CD14-positive monocyte (primary cell): Measurements from ENCODE around the gene ME2. TPM values are rescaled to one million over a fixed set of nuclear protein-coding genes. Genes with fewer than 3 reads are reported as not detected.

Source experiments
- DNase-seq, 3 donors: peaks; one replicate each; pipeline ENCODE4 v3.0.0-alpha.2; 2011 to 2022
- H2AFZ ChIP-seq: 2 replicates; pipeline ENCODE4 v1.6.0; 2012; ENCODE audit warnings: mild to moderate bottlenecking, low read depth, low read length, inconsistent platforms; ENCODE audit not compliant: insufficient read depth, poor library complexity, severe bottlenecking
- H3K27ac ChIP-seq, 2 donors: 1 replicate in 1 of 2; 2 replicates in 1 of 2; pipeline ENCODE4 v1.5.1; 2012 to 2013; ENCODE audit warnings: low read length in 2 of 2, control low read depth in 1 of 2, inconsistent platforms in 1 of 2, low read depth in 1 of 2, mild to moderate bottlenecking in 1 of 2
- H3K27me3 ChIP-seq, 2 donors: one replicate each; pipeline versions ENCODE4 v1.6.0 to v1.6.1; 2011 to 2013; ENCODE audit warnings: low read length in 2 of 2; ENCODE audit not compliant: control insufficient read depth in 2 of 2, insufficient read depth in 2 of 2
- H3K36me3 ChIP-seq, 2 donors: replicated peaks in 1 of 2; 1 replicate in 1 of 2; 2 replicates in 1 of 2; pipeline versions ENCODE4 v1.5.1 to v1.6.1; 2012 to 2013; ENCODE audit warnings: low read length in 2 of 2, control low read depth in 1 of 2, inconsistent platforms in 1 of 2, mild to moderate bottlenecking in 1 of 2; ENCODE audit not compliant: insufficient read depth in 2 of 2, control insufficient read depth in 1 of 2
- H3K4me1 ChIP-seq, 2 donors: 1 replicate in 1 of 2; 2 replicates in 1 of 2; pipeline versions ENCODE4 v1.5.1 to v1.6.1; 2012 to 2013; ENCODE audit warnings: low read length in 2 of 2, control low read depth in 1 of 2, inconsistent platforms in 1 of 2, mild to moderate bottlenecking in 1 of 2, moderate library complexity in 1 of 2; ENCODE audit not compliant: insufficient read depth in 2 of 2, control insufficient read depth in 1 of 2
- H3K4me2 ChIP-seq: replicated peaks from 2 replicates; pipeline ENCODE3; 2012; ENCODE audit warnings: low read length, moderate library complexity, mild to moderate bottlenecking; ENCODE audit not compliant: poor library complexity, severe bottlenecking; ENCODE audit errors: extremely low read depth
- H3K4me3 ChIP-seq, 3 experiments: fragments of 200-600 bp in 1 of 3; sonication (generic) in 1 of 3; replicated peaks in 1 of 3; 1 replicate in 2 of 3; 2 replicates in 1 of 3; pipeline ENCODE4 v1.5.1; 2011 to 2013; ENCODE audit warnings: low read length in 3 of 3, mild to moderate bottlenecking in 3 of 3, control low read depth in 2 of 3, low read depth in 2 of 3, inconsistent platforms in 1 of 3, moderate library complexity in 1 of 3
- H3K79me2 ChIP-seq: 2 replicates; pipeline ENCODE4 v1.6.0; 2012; ENCODE audit warnings: mild to moderate bottlenecking, control low read depth, inconsistent platforms, low read length, moderate library complexity; ENCODE audit not compliant: insufficient read depth
- H3K9ac ChIP-seq: 2 replicates; pipeline ENCODE4 v1.6.0; 2017; ENCODE audit warnings: low read length, mild to moderate bottlenecking; ENCODE audit not compliant: insufficient read depth, poor library complexity, severe bottlenecking
- H3K9me3 ChIP-seq, 2 donors: replicated peaks in 1 of 2; 1 replicate in 1 of 2; 2 replicates in 1 of 2; pipeline versions ENCODE4 v1.5.1 to v1.6.1; 2012 to 2013; ENCODE audit warnings: low read length in 2 of 2, control low read depth in 1 of 2; ENCODE audit not compliant: control insufficient read depth in 1 of 2, insufficient read depth in 1 of 2
- H4K20me1 ChIP-seq: 2 replicates; pipeline ENCODE4 v1.6.0; 2012; ENCODE audit warnings: mild to moderate bottlenecking, low read length, control low read depth, moderate library complexity; ENCODE audit not compliant: insufficient read depth
- H3K27ac Mint-ChIP-seq, 7 donors: one replicate each; pipeline ENCODE4 v1.8.0; 2020; ENCODE audit warnings: mild to moderate bottlenecking in 7 of 7, mixed read lengths in 7 of 7, moderate library complexity in 6 of 7, inconsistent platforms in 2 of 7
- H3K27me3 Mint-ChIP-seq, 3 donors: one replicate each; pipeline ENCODE4 v1.8.0; 2021 to 2022; ENCODE audit warnings: low read depth in 3 of 3, mild to moderate bottlenecking in 3 of 3, mixed read lengths in 3 of 3, moderate library complexity in 3 of 3, inconsistent platforms in 1 of 3
- H3K36me3 Mint-ChIP-seq, 2 donors: one replicate each; pipeline ENCODE4 v1.8.0; 2020; ENCODE audit warnings: mixed read lengths in 2 of 2, inconsistent platforms in 1 of 2, mild to moderate bottlenecking in 1 of 2
- H3K4me1 Mint-ChIP-seq: one replicate; pipeline ENCODE4 v1.8.0; 2020; ENCODE audit warnings: mild to moderate bottlenecking, mixed read lengths
- H3K4me3 Mint-ChIP-seq, 2 donors: one replicate each; pipeline ENCODE4 v1.8.0; 2020; ENCODE audit warnings: mild to moderate bottlenecking in 2 of 2, mixed read lengths in 2 of 2, moderate library complexity in 1 of 2
- H3K9me3 Mint-ChIP-seq, 7 donors: one replicate each; pipeline ENCODE4 v1.8.0; 2020 to 2022; ENCODE audit warnings: mixed read lengths in 7 of 7, mild to moderate bottlenecking in 6 of 7, moderate library complexity in 6 of 7, inconsistent platforms in 2 of 7
- CTCF ChIP-seq: fragments of 200-600 bp; IDR thresholded peaks from one replicate; pipeline ENCODE4 v1.8.0; 2022; ENCODE audit warnings: antibody characterized with exemption, mild to moderate bottlenecking
- whole genome bisulfite sequencing: methylation state at CpG from one replicate; pipeline ENCODE4 v1.1.5; 2013; ENCODE audit warnings: missing lambda C conversion rate; ENCODE audit not compliant: insufficient coverage; 5-methylcytosine and 5-hydroxymethylcytosine counted together
- intact Hi-C, 2 donors: fragments of 100-400 bp; cut with micrococcal nuclease; formaldehyde crosslinking; loops; one replicate each; pipeline versions ENCODE4 v1.15.0 to v1.15.1; 2023
- polyA plus RNA-seq, 3 donors: library from polyadenylated mRNA; depleted of rRNA in 1 of 3; unstranded in 2 of 3; stranded (reverse) in 1 of 3; fragments of 300-500 nt in 2 of 3; fragments of >200 nt in 1 of 3; fragmentation: Illumina TruSeq in 2 of 3; gene quantifications; 1 replicate in 2 of 3; 2 replicates in 1 of 3; pipeline ENCODE4 v1.2.3, GENCODE V29; 2012 to 2021

The ME2 gene
- polyA plus RNA-seq, 3 donors: 48.7 to 93.8 (median 71.7) TPM

GRCh38 chr18:50836521-50836957, 42.4 kb upstream of the ME2 start:
- H3K27me3 ChIP-seq: no peaks in the 10 kb centered on the region
- H3K9ac ChIP-seq: no peak overlapping the region
- H4K20me1 ChIP-seq: no peaks in the 10 kb centered on the region
- no peak for TF ChIP-seq CTCF
- no peaks in the 10 kb centered on the region for H3K36me3 ChIP-seq
- H3K27me3 Mint-ChIP-seq: peaks cover 0 to 6% (median 1%) of the 10 kb centered on the region in 3 donors
- no peaks in the 10 kb centered on the region for H3K79me2 ChIP-seq
- peak; percentile 37 to 63 (median 52) for DNase-seq
- peak overlapping the region; percentile 61 for H3K4me2 ChIP-seq
- H3K4me1 ChIP-seq: peaks cover 17 to 21% of the 10 kb centered on the region in 2 donors
- H3K4me3 Mint-ChIP-seq: peak overlapping the region in 1 of 2 donors; percentile 89
- no peaks in the 10 kb centered on the region for H3K9me3 Mint-ChIP-seq
- peak overlapping the region in 1 of 2 donors; percentile 63 for H3K27ac ChIP-seq
- peak overlapping the region; percentile 73 to 92 (median 85) for H3K27ac Mint-ChIP-seq
- H2AFZ ChIP-seq: peak overlapping the region; percentile 56
- peaks cover 21% of the 10 kb centered on the region for H3K4me1 Mint-ChIP-seq
- peak overlapping the region in 1 of 3 experiments; percentile 49 for H3K4me3 ChIP-seq
- no peaks in the 10 kb centered on the region for H3K9me3 ChIP-seq
- WGBS: no CpG with 5 or more reads among the region's 2 CpGs
- H3K36me3 Mint-ChIP-seq: no peaks in the 10 kb centered on the region
- intact Hi-C loops: loop anchor here in 1 of 2 donors (5.0 kb wide), 1 partner anchor 41 kb away; the partner anchor contains the start of gene ME2

- no peak overlapping the region for H2AFZ ChIP-seq
- DNase-seq: no peak
- H3K36me3 Mint-ChIP-seq: no peaks in the 10 kb centered on the region
- H3K79me2 ChIP-seq: no peaks in the 10 kb centered on the region
- no peaks in the 10 kb centered on the region for H3K9me3 Mint-ChIP-seq
- no peak overlapping the region for H3K27ac ChIP-seq
- no peak overlapping the region for H3K27ac Mint-ChIP-seq
- H3K4me3 Mint-ChIP-seq: no peak overlapping the region
- H4K20me1 ChIP-seq: no peaks in the 10 kb centered on the region
- H3K4me1 Mint-ChIP-seq: peaks cover 18% of the 10 kb centered on the region
- no peak overlapping the region for H3K9ac ChIP-seq
- no peaks in the 10 kb centered on the region for H3K27me3 ChIP-seq
- no peak for TF ChIP-seq CTCF
- H3K4me2 ChIP-seq: no peak overlapping the region
- H3K36me3 ChIP-seq: no peaks in the 10 kb centered on the region
- WGBS: 100% methylated on average over 1 of the region's 2 CpGs
- peaks cover 0 to 4% (median 1%) of the 10 kb centered on the region in 3 donors for H3K27me3 Mint-ChIP-seq
- peaks cover 17 to 21% of the 10 kb centered on the region in 2 donors for H3K4me1 ChIP-seq
- intact Hi-C loops: loop anchor here in 1 of 2 donors (5.0 kb wide), 1 partner anchor 38 kb away; the partner anchor contains the start of gene ME2
- H3K4me3 ChIP-seq: no peak overlapping the region
- no peaks in the 10 kb centered on the region for H3K9me3 ChIP-seq
These were observed 39.6 kb upstream of the ME2 start for GRCh38 chr18:50839341-50839740.
